Osteocyte (in vitro differentiated cells): ENCODE data around the gene RARG. TPM values are rescaled to one million over a fixed set of nuclear protein-coding genes. Genes with fewer than 3 reads are reported as not detected.
"Not testable (repeated sequence)": the region's sequence is repeated elsewhere in the genome, so short reads cannot be mapped to it uniquely, and the experiment has no call there.

ENCODE experiments used
- DNase-seq: peaks from one replicate; pipeline ENCODE4 v3.0.0; 2021; ENCODE audit warnings: mixed read lengths; ENCODE audit not compliant: unreplicated experiment; ENCODE audit errors: extremely low spot score
- H3K27ac Mint-ChIP-seq: one replicate; pipeline ENCODE4 v1.8.0; 2021; ENCODE audit warnings: mild to moderate bottlenecking, mixed read lengths; ENCODE audit not compliant: unreplicated experiment
- H3K27me3 Mint-ChIP-seq: one replicate; pipeline ENCODE4 v1.8.0; 2021; ENCODE audit warnings: mixed read lengths; ENCODE audit not compliant: unreplicated experiment
- H3K36me3 Mint-ChIP-seq: one replicate; pipeline ENCODE4 v1.8.0; 2021; ENCODE audit warnings: mixed read lengths; ENCODE audit not compliant: unreplicated experiment
- H3K4me1 Mint-ChIP-seq: one replicate; pipeline ENCODE4 v1.8.0; 2021; ENCODE audit warnings: mixed read lengths; ENCODE audit not compliant: unreplicated experiment
- H3K4me3 Mint-ChIP-seq: one replicate; pipeline ENCODE4 v1.8.0; 2021; ENCODE audit warnings: mild to moderate bottlenecking, moderate library complexity, mixed read lengths; ENCODE audit not compliant: unreplicated experiment
- H3K9me3 Mint-ChIP-seq: one replicate; pipeline ENCODE4 v1.8.0; 2021; ENCODE audit warnings: mixed read lengths; ENCODE audit not compliant: unreplicated experiment
- total RNA-seq: library from RNA; stranded (reverse); gene quantifications from 2 replicates; pipeline ENCODE4 v1.2.1, GENCODE V29; 2021
- TF ChIP-seq, protein P1 (sequence below): fragments of 200-600 bp; sonication (generic); IDR thresholded peaks from 2 replicates; pipeline ENCODE4 v1.5.0; 2021; ENCODE audit warnings: antibody characterized with exemption, mild to moderate bottlenecking, moderate library complexity

The RARG gene
- total RNA-seq, 1 donor from 2014 or later: 31.6 TPM

DNA sequence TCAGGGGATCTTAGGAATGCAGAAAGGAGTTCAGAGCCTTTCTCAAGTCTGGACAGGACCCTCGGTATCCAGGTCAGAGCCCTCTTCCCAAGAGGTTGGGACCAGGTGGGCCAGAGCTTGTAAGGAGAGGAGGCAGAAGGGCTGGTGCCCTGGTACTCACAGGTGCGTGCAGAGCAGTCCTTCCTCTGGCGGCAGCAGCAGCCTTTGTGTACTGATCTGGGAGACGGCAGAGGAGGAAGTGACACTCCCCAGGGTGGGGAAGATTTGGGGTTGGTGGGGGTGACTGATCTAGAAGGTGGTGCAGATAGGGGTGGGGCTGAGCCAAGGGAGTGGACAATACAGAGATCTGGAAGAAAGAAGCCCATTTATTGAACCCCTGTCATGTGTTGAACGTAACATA is 25.0 kb downstream of the RARG start, which contains the start of gene ITGB7:
TSS of gene ITGB7 (minus strand) at position 210 of the 400 bp plus-strand sequence. CDS start 6,808 bp downstream, outside the sequence.
- no peak for DNase-seq
- Mint-ChIP-seq H3K4me1 (peaks cover 20% of the 10 kb centered on the region), H3K27ac (peak within 1 kb of the TSS; percentile 61), H3K36me3 (peaks cover 16% of the 10 kb centered on the region), H3K27me3 (no peaks in the 10 kb centered on the region), H3K4me3 (no peak within 1 kb of the TSS), H3K9me3 (no peaks in the 10 kb centered on the region)
- TF ChIP-seq, protein P1, sequence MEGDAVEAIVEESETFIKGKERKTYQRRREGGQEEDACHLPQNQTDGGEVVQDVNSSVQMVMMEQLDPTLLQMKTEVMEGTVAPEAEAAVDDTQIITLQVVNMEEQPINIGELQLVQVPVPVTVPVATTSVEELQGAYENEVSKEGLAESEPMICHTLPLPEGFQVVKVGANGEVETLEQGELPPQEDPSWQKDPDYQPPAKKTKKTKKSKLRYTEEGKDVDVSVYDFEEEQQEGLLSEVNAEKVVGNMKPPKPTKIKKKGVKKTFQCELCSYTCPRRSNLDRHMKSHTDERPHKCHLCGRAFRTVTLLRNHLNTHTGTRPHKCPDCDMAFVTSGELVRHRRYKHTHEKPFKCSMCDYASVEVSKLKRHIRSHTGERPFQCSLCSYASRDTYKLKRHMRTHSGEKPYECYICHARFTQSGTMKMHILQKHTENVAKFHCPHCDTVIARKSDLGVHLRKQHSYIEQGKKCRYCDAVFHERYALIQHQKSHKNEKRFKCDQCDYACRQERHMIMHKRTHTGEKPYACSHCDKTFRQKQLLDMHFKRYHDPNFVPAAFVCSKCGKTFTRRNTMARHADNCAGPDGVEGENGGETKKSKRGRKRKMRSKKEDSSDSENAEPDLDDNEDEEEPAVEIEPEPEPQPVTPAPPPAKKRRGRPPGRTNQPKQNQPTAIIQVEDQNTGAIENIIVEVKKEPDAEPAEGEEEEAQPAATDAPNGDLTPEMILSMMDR: no peak

- Mint-ChIP-seq H3K4me3 (no peak overlapping the region), H3K27me3 (no peaks in the 10 kb centered on the region), H3K9me3 (no peaks in the 10 kb centered on the region), H3K27ac (peak overlapping the region; percentile 61), H3K4me1 (peaks cover 20% of the 10 kb centered on the region), H3K36me3 (peaks cover 8% of the 10 kb centered on the region)
- no peak for DNase-seq
- TF ChIP-seq, protein P1: no peak
Observed at GRCh38 chr12:53205747-53206419, 26.1 kb downstream of the RARG start.

DNA sequence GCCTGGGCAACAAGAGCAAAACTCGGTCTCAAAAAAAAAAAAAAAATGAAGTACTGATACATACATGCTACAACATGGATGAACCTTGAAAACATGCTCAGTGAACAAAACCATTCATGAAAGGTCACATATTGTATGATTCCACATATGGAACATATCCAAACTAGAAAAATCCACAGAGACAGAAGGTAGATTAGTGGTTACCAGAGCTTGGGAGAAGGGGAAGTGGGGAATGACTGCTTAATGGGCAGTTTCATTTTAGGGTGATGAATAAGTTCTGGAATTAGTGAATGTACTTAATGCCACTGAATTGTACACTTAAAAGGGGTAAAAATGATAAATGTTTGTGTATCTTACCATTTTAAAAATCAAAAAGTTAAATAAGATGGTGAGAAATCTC is 27.7 kb downstream of the RARG start:
- Mint-ChIP-seq H3K27ac (no peak overlapping the region), H3K36me3 (peaks cover 2% of the 10 kb centered on the region), H3K4me3 (no peak overlapping the region), H3K9me3 (no peaks in the 10 kb centered on the region), H3K27me3 (no peaks in the 10 kb centered on the region), H3K4me1 (peaks cover 20% of the 10 kb centered on the region)
- TF ChIP-seq, protein P1: no peak
- no peak for DNase-seq

DNA sequence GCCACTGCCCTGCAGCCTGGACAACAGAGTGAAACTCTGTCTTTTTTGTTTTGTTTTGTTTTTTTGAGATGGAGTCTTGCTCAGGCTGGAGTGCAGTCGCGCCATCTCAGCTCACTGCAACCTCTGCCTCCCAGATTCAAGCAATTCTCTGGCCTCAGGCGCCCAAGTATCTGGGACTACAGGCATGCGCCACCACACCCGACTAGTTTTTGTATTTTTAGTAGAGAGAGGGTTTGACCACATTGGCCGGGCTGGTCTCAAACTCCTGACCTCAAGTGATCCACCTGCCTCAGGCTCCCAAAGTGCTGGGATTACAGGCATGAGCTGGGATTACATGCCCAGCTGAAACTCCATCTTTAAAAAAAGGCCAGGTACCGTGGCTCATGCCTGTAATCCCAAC is 29.7 kb downstream of the RARG start:
- not testable (repeated sequence) for H3K27ac Mint-ChIP-seq, DNase-seq, H3K9me3 Mint-ChIP-seq, H3K36me3 Mint-ChIP-seq, H3K27me3 Mint-ChIP-seq, H3K4me3 Mint-ChIP-seq
- H3K4me1 Mint-ChIP-seq: peaks cover 17% of the 10 kb centered on the region

- H3K27ac Mint-ChIP-seq: no peak overlapping the region
- TF ChIP-seq, protein P1: no peak
- H3K9me3 Mint-ChIP-seq: no peaks in the 10 kb centered on the region
- H3K36me3 Mint-ChIP-seq: no peaks in the 10 kb centered on the region
- H3K4me3 Mint-ChIP-seq: no peak overlapping the region
- H3K27me3 Mint-ChIP-seq: peaks cover 4% of the 10 kb centered on the region
- DNase-seq: no peak
- H3K4me1 Mint-ChIP-seq: peaks cover 16% of the 10 kb centered on the region
Observed at GRCh38 chr12:53201639-53202038, 30.4 kb downstream of the RARG start.
